HG02588 (cell line): Measurements from ENCODE around the gene FMNL2.
"Not testable (repeated sequence)": the region's sequence is repeated elsewhere in the genome, so short reads cannot be mapped to it uniquely, and the experiment has no call there.

Source experiments
- ATAC-seq: cut with Tn5 transposase; IDR thresholded peaks from one replicate; pipeline ENCODE4 v1.9.1; 2021; ENCODE audit warnings: mild to moderate bottlenecking, moderate library complexity; ENCODE audit not compliant: unreplicated experiment

Gene FMNL2

GRCh38 chr2:152513681-152514080, 178.7 kb downstream of the FMNL2 start:
- ATAC-seq = no peak

- no peak for ATAC-seq
These were observed 183.1 kb downstream of the FMNL2 start for GRCh38 chr2:152518034-152518433.

GRCh38 chr2:152518641-152519580, 183.9 kb downstream of the FMNL2 start:
- ATAC-seq = no peak

GRCh38 chr2:152519581-152519952, 184.6 kb downstream of the FMNL2 start:
- no peak for ATAC-seq

- no peak for ATAC-seq
These were observed 185.8 kb downstream of the FMNL2 start for GRCh38 chr2:152520759-152521158.

GRCh38 chr2:152522446-152522845, 187.5 kb downstream of the FMNL2 start:
- ATAC-seq = not testable (repeated sequence)

- ATAC-seq = no peak
These were observed 188.1 kb downstream of the FMNL2 start for GRCh38 chr2:152523091-152523490.

- no peak for ATAC-seq
These were observed 190.4 kb downstream of the FMNL2 start for GRCh38 chr2:152525277-152525838.

- ATAC-seq = no peak
These were observed 194.6 kb downstream of the FMNL2 start for GRCh38 chr2:152529420-152530115.

- no peak for ATAC-seq
These were observed 197.3 kb downstream of the FMNL2 start for GRCh38 chr2:152532241-152532640.

GRCh38 chr2:152534460-152535135, 199.6 kb downstream of the FMNL2 start:
- ATAC-seq = no peak

- no peak for ATAC-seq
These were observed 202.2 kb downstream of the FMNL2 start for GRCh38 chr2:152537081-152537651.

GRCh38 chr2:152539424-152539823, 204.4 kb downstream of the FMNL2 start:
- no peak for ATAC-seq

GRCh38 chr2:152541712-152542111, 206.7 kb downstream of the FMNL2 start:
- no peak for ATAC-seq

GRCh38 chr2:152542337-152542994, 207.5 kb downstream of the FMNL2 start:
- ATAC-seq = no peak

GRCh38 chr2:152542995-152543481, 208.1 kb downstream of the FMNL2 start:
- ATAC-seq = no peak

GRCh38 chr2:152543717-152544116, 208.7 kb downstream of the FMNL2 start:
- ATAC-seq = no peak

- ATAC-seq = no peak
These were observed 209.7 kb downstream of the FMNL2 start for GRCh38 chr2:152544638-152545037.

- no peak for ATAC-seq
These were observed 211.4 kb downstream of the FMNL2 start for GRCh38 chr2:152546230-152546837.
